Right atrium auricular region (tissue), 2 donors: Measurements from ENCODE around the gene RPS6KA3. TPM values are rescaled to one million over a fixed set of nuclear protein-coding genes. Genes with fewer than 3 reads are reported as not detected.

ENCODE experiments used
- DNase-seq: peaks from one replicate; pipeline ENCODE4 v3.0.0-alpha.2; 2019; ENCODE audit warnings: low spot score
- H3K27ac ChIP-seq, 2 donors: fragments of 200-600 bp; sonication (generic); 1 replicate in 1 of 2; 2 replicates in 1 of 2; pipeline ENCODE4 v1.5.1; 2016 to 2019
- H3K27me3 ChIP-seq, 2 donors: fragments of 200-600 bp; sonication (generic); one replicate each; pipeline versions ENCODE4 v1.5.1 to v1.6.0; 2017 to 2019
- H3K36me3 ChIP-seq: fragments of 200-600 bp; sonication (generic); one replicate; pipeline ENCODE4 v1.5.1; 2016
- H3K4me1 ChIP-seq, 2 donors: fragments of 200-600 bp; sonication (generic); one replicate each; pipeline versions ENCODE4 v1.5.1 to v1.6.0; 2017 to 2019
- H3K4me3 ChIP-seq, 2 donors: fragments of 200-600 bp; sonication (generic); 1 replicate in 1 of 2; 2 replicates in 1 of 2; pipeline ENCODE4 v1.5.1; 2017 to 2019; ENCODE audit warnings: mild to moderate bottlenecking in 1 of 2, moderate library complexity in 1 of 2
- H3K9me3 ChIP-seq, 2 donors: fragments of 200-600 bp; sonication (generic); one replicate each; pipeline ENCODE4 v1.5.1; 2019
- total RNA-seq, 2 donors: library from RNA; depleted of rRNA; stranded (reverse); fragments of >200 nt; gene quantifications; one replicate each; pipeline ENCODE4 v1.1.0, GENCODE V29; 2016
- TF ChIP-seq, protein P1 (sequence below), 2 donors: fragments of 200-600 bp; sonication (generic); IDR thresholded peaks; one replicate each; pipeline ENCODE4 v1.5.1; 2019; ENCODE audit warnings: antibody characterized with exemption in 2 of 2

RPS6KA3 gene
- total RNA-seq, 2 donors from 2014 or later, result 25.4 to 30.5 TPM

DNA sequence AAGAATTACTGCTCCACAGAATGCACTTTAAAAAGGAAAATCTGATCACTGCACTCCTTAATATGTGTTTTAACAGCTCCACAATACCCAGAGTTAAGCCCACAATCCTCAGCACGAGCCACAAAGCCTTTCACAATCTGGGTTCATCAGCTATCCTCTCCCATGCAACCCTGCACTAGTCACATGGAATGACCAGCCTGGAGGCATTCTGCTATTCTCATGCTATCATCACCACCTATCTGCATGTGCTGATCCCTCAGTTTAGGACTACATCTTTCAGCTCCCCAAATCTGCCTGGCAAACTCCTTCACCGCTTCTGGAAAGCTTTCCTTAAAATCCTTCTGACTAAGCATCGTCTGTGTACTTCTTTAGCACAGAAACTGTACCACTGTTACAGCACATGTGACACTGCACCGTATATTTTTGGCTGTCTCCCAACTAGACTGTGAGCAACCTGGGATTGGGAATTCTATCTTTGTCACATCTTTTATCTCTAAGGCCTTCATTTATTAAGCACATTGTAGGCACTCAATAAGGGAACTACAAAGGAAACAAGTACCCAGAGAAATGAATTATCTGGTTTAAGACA is 106.8 kb downstream of the RPS6KA3 start:
- H3K4me3 ChIP-seq, result no peak overlapping the region
- H3K27ac ChIP-seq, result no peak overlapping the region
- H3K36me3 ChIP-seq, result peaks cover 12% of the 10 kb centered on the region
- no peaks in the 10 kb centered on the region for H3K27me3 ChIP-seq
- H3K9me3 ChIP-seq, result no peaks in the 10 kb centered on the region
- TF ChIP-seq, protein P1, sequence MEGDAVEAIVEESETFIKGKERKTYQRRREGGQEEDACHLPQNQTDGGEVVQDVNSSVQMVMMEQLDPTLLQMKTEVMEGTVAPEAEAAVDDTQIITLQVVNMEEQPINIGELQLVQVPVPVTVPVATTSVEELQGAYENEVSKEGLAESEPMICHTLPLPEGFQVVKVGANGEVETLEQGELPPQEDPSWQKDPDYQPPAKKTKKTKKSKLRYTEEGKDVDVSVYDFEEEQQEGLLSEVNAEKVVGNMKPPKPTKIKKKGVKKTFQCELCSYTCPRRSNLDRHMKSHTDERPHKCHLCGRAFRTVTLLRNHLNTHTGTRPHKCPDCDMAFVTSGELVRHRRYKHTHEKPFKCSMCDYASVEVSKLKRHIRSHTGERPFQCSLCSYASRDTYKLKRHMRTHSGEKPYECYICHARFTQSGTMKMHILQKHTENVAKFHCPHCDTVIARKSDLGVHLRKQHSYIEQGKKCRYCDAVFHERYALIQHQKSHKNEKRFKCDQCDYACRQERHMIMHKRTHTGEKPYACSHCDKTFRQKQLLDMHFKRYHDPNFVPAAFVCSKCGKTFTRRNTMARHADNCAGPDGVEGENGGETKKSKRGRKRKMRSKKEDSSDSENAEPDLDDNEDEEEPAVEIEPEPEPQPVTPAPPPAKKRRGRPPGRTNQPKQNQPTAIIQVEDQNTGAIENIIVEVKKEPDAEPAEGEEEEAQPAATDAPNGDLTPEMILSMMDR (IDR thresholded peaks at IDR 0.05), result no peak
- DNase-seq, result no peak
- no peaks in the 10 kb centered on the region for H3K4me1 ChIP-seq

DNA sequence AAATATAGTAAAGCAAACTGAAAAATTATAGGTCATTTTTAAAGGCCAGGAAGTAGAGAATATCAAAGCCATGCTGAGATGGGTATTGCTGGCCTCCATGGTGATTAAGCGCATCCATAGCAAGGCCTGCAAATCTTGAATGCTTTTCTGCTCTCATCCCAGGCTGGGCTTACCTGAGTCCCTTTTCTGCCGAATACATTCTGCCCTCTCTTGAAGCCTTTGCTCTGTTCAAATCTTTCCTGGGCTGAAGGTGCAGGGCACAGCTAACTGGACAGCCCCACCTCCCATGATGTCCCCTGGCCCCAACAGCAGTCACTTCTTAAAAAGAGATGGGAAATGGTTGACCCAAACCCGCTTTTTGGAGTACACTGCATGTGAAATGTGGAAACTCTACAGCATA is 115.0 kb downstream of the RPS6KA3 start:
- Histone ChIP-seq H3K9me3 (no peaks in the 10 kb centered on the region), H3K27ac (no peak overlapping the region), H3K27me3 (no peaks in the 10 kb centered on the region), H3K36me3 (peaks cover 12% of the 10 kb centered on the region), H3K4me1 (no peaks in the 10 kb centered on the region), H3K4me3 (no peak overlapping the region)
- TF ChIP-seq, protein P1 (IDR thresholded peaks at IDR 0.05), result no peak
- no peak for DNase-seq

DNA sequence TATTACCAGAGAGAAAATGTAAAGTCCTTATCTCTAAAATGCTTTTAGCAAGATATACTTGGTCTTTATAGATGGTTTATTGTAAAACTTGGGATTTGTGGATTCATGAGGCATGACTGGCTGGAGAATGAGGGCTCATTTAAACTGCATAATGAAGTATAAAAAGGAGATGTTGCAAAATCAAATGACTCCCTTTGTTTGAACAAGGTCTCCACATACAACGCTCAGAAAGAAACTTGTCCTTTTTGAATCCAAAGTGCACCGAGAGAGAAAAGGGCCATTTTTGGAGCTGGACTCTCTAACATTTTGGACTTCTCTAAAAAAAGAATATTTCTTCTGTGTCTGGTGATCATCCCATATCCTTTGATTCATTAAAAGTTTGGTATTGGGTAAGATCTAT is 117.4 kb downstream of the RPS6KA3 start:
- TF ChIP-seq, protein P1 (IDR thresholded peaks at IDR 0.05), result no peak
- H3K27me3 ChIP-seq, result no peaks in the 10 kb centered on the region
- H3K9me3 ChIP-seq, result no peaks in the 10 kb centered on the region
- no peaks in the 10 kb centered on the region for H3K4me1 ChIP-seq
- no peak overlapping the region for H3K27ac ChIP-seq
- DNase-seq, result no peak
- no peaks in the 10 kb centered on the region for H3K36me3 ChIP-seq
- no peak overlapping the region for H3K4me3 ChIP-seq

DNA sequence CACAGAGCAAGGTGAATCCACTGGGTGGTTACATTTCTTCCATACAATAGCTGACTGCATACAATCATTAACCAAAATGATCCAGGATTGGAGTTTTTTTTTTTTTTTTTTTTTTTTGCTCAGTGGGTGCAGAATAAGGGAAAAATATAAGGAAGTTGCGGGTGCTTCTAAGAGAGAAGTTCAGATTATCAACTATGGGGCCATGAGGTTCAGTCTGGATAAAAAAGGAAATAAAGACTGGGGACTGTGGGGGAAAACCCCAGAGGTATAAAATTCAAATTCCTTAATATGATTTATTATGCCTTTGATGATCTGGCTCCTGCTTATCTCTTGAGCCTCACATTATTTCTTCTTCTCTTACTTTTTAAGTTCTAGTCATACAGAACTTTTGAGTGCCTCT is 119.1 kb downstream of the RPS6KA3 start:
- H3K4me1 ChIP-seq, result peaks cover 0 to 3% of the 10 kb centered on the region in 2 donors
- no peaks in the 10 kb centered on the region for H3K36me3 ChIP-seq
- no peak for DNase-seq
- H3K27ac ChIP-seq, result no peak overlapping the region
- H3K9me3 ChIP-seq, result no peaks in the 10 kb centered on the region
- H3K27me3 ChIP-seq, result no peaks in the 10 kb centered on the region
- TF ChIP-seq, protein P1 (IDR thresholded peaks at IDR 0.05), result no peak
- no peak overlapping the region for H3K4me3 ChIP-seq

DNA sequence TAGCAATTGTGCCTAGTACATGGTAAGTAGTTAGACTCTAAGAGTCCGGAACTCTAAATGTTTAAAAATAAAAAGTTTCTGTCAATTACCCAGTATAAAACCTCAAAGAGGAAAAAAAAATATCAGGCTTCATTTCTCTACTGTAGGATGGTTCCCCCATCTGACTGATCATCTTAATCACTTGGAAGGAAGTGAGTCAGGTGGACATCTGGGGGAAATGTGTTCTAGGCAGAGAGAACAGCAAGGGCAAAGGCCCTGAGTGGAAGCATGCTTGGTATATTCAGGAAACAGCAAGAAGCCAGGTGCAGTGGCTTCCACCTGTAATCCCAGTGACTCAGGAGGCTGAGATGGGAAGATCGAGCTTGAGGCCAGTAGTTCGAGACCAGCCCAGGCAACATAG is 122.2 kb downstream of the RPS6KA3 start:
- Histone ChIP-seq H3K27ac (no peak overlapping the region), H3K4me3 (no peak overlapping the region), H3K27me3 (no peaks in the 10 kb centered on the region), H3K9me3 (no peaks in the 10 kb centered on the region), H3K36me3 (no peaks in the 10 kb centered on the region), H3K4me1 (peaks cover 0 to 18% of the 10 kb centered on the region in 2 donors)
- DNase-seq, result no peak
- TF ChIP-seq, protein P1 (IDR thresholded peaks at IDR 0.05), result no peak

DNA sequence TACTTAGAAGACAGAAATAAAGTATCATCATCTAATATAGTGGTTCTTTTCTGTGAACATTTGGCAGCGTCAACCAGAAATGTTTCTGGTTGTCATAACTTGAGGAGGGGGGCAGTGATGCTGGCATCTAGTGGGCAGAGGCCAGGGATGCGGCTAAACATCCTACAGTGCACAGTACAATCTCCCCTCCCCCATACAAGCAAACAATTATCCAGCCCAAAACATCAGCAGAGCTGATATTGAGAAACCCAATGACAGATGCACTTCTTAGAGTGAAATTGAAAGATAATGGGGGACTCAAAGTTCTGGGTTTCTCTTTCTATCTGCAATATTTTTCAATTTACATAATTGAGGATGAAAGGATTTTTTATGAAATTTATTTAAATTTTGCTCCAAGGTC is 123.1 kb downstream of the RPS6KA3 start:
- Histone ChIP-seq H3K4me3 (no peak overlapping the region), H3K27me3 (no peaks in the 10 kb centered on the region), H3K27ac (no peak overlapping the region), H3K9me3 (no peaks in the 10 kb centered on the region), H3K4me1 (peaks cover 0 to 26% of the 10 kb centered on the region in 2 donors), H3K36me3 (peaks cover under 1% of the 10 kb centered on the region)
- DNase-seq, result no peak
- TF ChIP-seq, protein P1 (IDR thresholded peaks at IDR 0.05), result no peak
